Measurements from ENCODE around the gene WT1. TPM values are rescaled to one million over a fixed set of nuclear protein-coding genes. Genes with fewer than 3 reads are reported as not detected.

WT1 gene
- polyA plus RNA-seq, 1 donor from 2014 or later = not detected

DNA sequence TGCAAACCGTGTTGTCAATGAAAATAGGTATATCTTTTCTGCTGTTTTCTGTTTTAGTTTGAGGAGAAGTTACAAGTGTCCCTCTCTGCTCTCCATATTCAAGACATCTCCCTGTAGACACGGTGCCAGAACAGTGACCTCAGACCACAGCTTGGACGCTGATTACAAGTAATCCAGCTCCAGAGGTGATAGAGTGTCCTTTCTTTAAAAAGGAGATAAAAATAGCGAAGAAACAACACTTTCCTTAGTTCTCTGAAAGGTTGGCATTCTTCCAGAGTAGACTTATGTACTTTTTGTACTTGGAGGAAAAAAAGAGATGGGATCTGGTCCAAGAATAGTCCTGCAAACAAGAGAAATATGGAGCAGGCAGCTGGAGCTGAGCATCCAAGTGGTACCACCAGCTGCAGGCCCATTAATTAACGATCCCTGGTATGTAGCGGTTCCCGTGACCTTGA lies 43.0 kb upstream of the WT1 start:
- H3F3A ChIP-seq (ENCODE audit: insufficient read depth, low read length, poor library complexity, severe bottlenecking) = no peaks in the 10 kb centered on the region
- no peaks in the 10 kb centered on the region for H4K20me1 ChIP-seq (ENCODE audit: insufficient read depth)
- H3K9me3 ChIP-seq (ENCODE audit: low read length) = no peaks in the 10 kb centered on the region
- no peak overlapping the region for H3K4me2 ChIP-seq (ENCODE audit: low read length)
- no peak overlapping the region for H3K27ac ChIP-seq (ENCODE audit: low read length)
- H3K4me3 ChIP-seq (ENCODE audit: low read length) = no peak overlapping the region
- no peak for TF ChIP-seq POLR2AphosphoS5 (IDR thresholded peaks at IDR 0.05)
- TF ChIP-seq, protein P1, sequence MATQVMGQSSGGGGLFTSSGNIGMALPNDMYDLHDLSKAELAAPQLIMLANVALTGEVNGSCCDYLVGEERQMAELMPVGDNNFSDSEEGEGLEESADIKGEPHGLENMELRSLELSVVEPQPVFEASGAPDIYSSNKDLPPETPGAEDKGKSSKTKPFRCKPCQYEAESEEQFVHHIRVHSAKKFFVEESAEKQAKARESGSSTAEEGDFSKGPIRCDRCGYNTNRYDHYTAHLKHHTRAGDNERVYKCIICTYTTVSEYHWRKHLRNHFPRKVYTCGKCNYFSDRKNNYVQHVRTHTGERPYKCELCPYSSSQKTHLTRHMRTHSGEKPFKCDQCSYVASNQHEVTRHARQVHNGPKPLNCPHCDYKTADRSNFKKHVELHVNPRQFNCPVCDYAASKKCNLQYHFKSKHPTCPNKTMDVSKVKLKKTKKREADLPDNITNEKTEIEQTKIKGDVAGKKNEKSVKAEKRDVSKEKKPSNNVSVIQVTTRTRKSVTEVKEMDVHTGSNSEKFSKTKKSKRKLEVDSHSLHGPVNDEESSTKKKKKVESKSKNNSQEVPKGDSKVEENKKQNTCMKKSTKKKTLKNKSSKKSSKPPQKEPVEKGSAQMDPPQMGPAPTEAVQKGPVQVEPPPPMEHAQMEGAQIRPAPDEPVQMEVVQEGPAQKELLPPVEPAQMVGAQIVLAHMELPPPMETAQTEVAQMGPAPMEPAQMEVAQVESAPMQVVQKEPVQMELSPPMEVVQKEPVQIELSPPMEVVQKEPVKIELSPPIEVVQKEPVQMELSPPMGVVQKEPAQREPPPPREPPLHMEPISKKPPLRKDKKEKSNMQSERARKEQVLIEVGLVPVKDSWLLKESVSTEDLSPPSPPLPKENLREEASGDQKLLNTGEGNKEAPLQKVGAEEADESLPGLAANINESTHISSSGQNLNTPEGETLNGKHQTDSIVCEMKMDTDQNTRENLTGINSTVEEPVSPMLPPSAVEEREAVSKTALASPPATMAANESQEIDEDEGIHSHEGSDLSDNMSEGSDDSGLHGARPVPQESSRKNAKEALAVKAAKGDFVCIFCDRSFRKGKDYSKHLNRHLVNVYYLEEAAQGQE (IDR thresholded peaks at IDR 0.05; ENCODE audit: borderline replicate concordance) = no peak
- TF ChIP-seq CTCF (IDR thresholded peaks at IDR 0.05; ENCODE audit: poor library complexity, severe bottlenecking) = no peak
- TF ChIP-seq EZH2 (IDR thresholded peaks at IDR 0.05; ENCODE audit: borderline replicate concordance, insufficient read depth, low read length, poor library complexity, severe bottlenecking) = no peak
- no peak for TF ChIP-seq EP300 (conservative IDR thresholded peaks at IDR 0.05; ENCODE audit: poor library complexity, severe bottlenecking)
- no peak for TF ChIP-seq TAF1 (IDR thresholded peaks at IDR 0.05; ENCODE audit: low read depth)
- TF ChIP-seq RAD21 (conservative IDR thresholded peaks at IDR 0.05) = no peak
- TF ChIP-seq SMC3 (conservative IDR thresholded peaks at IDR 0.05; ENCODE audit: poor library complexity) = no peak
- no peak for TF ChIP-seq MXI1 (conservative IDR thresholded peaks at IDR 0.05; ENCODE audit: poor library complexity, severe bottlenecking)
- no peak overlapping the region for H3K9ac ChIP-seq (ENCODE audit: low read length)
- no peak overlapping the region for H2AFZ ChIP-seq (ENCODE audit: low read depth, low read length)
- H3K27me3 ChIP-seq (ENCODE audit: insufficient read depth, low read depth, low read length) = no peaks in the 10 kb centered on the region
- no peaks in the 10 kb centered on the region for H3K36me3 ChIP-seq (ENCODE audit: insufficient read depth, low read length)
- H3K79me2 ChIP-seq (replicated peaks; ENCODE audit: insufficient read depth, low read length) = no peaks in the 10 kb centered on the region
- H3K9me2 ChIP-seq (ENCODE audit: insufficient read depth, low read length) = no peaks in the 10 kb centered on the region

DNA sequence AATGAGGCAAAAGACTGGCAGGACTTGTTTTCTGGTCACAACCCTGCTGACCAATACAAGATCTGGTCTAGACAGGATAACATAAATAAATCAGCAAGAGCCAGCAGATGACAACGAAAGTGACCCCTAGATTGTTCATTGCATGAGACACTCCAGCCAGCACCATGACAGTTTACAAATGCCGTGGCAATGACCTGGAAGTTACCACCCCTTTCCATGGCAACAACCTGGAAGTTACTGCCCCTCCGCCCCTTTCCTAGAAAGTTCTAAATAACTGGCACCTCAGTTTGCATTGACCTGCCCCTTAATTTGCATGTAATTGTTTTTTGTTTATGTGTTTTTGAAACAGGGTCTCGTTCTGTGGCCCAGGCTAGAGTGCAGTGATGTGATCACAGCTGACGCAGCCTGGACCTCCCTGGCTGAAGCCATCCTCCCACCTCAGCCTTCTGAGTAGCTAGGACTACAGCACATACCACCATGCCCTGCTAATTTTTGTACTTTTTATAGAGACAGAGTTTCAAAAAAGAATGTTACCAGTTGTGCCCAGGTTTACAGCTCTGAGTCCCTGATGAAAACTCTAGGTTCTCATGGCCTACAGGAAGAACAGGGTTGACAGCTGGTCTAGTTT lies 38.1 kb upstream of the WT1 start:
- H3K79me2 ChIP-seq (replicated peaks; ENCODE audit: insufficient read depth, low read length) = no peaks in the 10 kb centered on the region
- H2AFZ ChIP-seq (ENCODE audit: low read depth, low read length) = no peak overlapping the region
- H3K9me2 ChIP-seq (ENCODE audit: insufficient read depth, low read length) = no peaks in the 10 kb centered on the region
- no peaks in the 10 kb centered on the region for H3K36me3 ChIP-seq (ENCODE audit: insufficient read depth, low read length)
- H3K9me3 ChIP-seq (ENCODE audit: low read length) = no peaks in the 10 kb centered on the region
- no peaks in the 10 kb centered on the region for H3F3A ChIP-seq (ENCODE audit: insufficient read depth, low read length, poor library complexity, severe bottlenecking)
- no peak overlapping the region for H3K4me2 ChIP-seq (ENCODE audit: low read length)
- no peaks in the 10 kb centered on the region for H3K27me3 ChIP-seq (ENCODE audit: insufficient read depth, low read depth, low read length)
- no peak overlapping the region for H3K27ac ChIP-seq (ENCODE audit: low read length)
- no peak overlapping the region for H3K9ac ChIP-seq (ENCODE audit: low read length)
- H4K20me1 ChIP-seq (ENCODE audit: insufficient read depth) = no peaks in the 10 kb centered on the region
- no peak overlapping the region for H3K4me3 ChIP-seq (ENCODE audit: low read length)
- TF ChIP-seq, protein P1 (IDR thresholded peaks at IDR 0.05; ENCODE audit: borderline replicate concordance) = no peak
- no peak for TF ChIP-seq SMC3 (conservative IDR thresholded peaks at IDR 0.05; ENCODE audit: poor library complexity)
- TF ChIP-seq EP300 (conservative IDR thresholded peaks at IDR 0.05; ENCODE audit: poor library complexity, severe bottlenecking) = no peak
- no peak for TF ChIP-seq MXI1 (conservative IDR thresholded peaks at IDR 0.05; ENCODE audit: poor library complexity, severe bottlenecking)
- TF ChIP-seq CTCF (IDR thresholded peaks at IDR 0.05; ENCODE audit: poor library complexity, severe bottlenecking) = no peak
- TF ChIP-seq RAD21 (conservative IDR thresholded peaks at IDR 0.05) = no peak

Measured in neural cell (in vitro differentiated cells).